Measurements from ENCODE around the gene CBX2. TPM values are rescaled to one million over a fixed set of nuclear protein-coding genes. Genes with fewer than 3 reads are reported as not detected.

CBX2 gene
- total RNA-seq, 1 experiment from 2014 or later: 79.4 TPM

DNA sequence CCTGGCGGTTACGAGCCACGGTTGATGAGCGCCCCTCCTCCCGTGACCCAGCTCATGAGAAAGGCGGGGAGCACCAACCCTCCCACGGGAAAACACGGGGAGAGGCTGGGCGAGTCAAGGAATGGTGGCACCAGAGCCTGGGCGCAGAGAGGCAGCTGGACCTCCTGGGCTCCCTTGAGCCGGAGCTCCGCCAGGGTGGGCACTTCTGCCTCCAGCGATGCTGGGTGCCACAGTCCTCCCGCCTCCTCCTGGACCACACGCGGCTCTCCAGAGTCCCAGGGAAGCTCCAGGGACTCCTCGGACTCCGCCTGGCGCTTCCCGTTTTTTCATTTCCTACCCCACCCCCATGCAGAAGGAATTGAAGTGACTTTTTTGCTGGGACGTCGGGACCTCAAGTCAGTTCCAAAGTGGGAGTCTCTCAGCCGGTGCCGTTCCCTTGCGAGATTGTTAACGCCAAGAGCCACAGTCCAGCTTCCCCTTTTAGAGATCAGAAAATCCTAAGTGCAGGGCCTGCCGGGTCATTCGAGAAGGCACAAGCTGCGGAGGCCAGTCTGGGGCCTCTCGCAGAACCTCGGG is 25.6 kb downstream of the CBX2 start:
- H3K79me2 ChIP-seq (ENCODE audit: insufficient read depth, low read length): no peaks in the 10 kb centered on the region
- peaks cover 100% of the 10 kb centered on the region for H3K27me3 Mint-ChIP-seq (ENCODE audit: low read depth)
- no peak overlapping the region for H2BK5ac ChIP-seq (ENCODE audit: insufficient read length, low read length)
- no peak overlapping the region for H2BK12ac ChIP-seq (ENCODE audit: insufficient read length, low read depth, low read length)
- no peak overlapping the region for H3K4me2 ChIP-seq (ENCODE audit: insufficient read depth, insufficient read length, low read length)
- H3K14ac ChIP-seq (ENCODE audit: insufficient read depth, low read length): no peak overlapping the region
- no peak overlapping the region for H4K8ac ChIP-seq (replicated peaks; ENCODE audit: insufficient read length, low read depth, low read length)
- TF ChIP-seq, protein P1, sequence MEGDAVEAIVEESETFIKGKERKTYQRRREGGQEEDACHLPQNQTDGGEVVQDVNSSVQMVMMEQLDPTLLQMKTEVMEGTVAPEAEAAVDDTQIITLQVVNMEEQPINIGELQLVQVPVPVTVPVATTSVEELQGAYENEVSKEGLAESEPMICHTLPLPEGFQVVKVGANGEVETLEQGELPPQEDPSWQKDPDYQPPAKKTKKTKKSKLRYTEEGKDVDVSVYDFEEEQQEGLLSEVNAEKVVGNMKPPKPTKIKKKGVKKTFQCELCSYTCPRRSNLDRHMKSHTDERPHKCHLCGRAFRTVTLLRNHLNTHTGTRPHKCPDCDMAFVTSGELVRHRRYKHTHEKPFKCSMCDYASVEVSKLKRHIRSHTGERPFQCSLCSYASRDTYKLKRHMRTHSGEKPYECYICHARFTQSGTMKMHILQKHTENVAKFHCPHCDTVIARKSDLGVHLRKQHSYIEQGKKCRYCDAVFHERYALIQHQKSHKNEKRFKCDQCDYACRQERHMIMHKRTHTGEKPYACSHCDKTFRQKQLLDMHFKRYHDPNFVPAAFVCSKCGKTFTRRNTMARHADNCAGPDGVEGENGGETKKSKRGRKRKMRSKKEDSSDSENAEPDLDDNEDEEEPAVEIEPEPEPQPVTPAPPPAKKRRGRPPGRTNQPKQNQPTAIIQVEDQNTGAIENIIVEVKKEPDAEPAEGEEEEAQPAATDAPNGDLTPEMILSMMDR (conservative IDR thresholded peaks at IDR 0.05): no peak
- no peak overlapping the region for H2BK120ac ChIP-seq (ENCODE audit: low read depth, low read length, poor library complexity, severe bottlenecking)
- H3K4me3 Mint-ChIP-seq: peak overlapping the region in 1 of 2 experiments; percentile 69; a peak in 3 of 5 replicates
- no peak overlapping the region for H3K27ac ChIP-seq (ENCODE audit: insufficient read length, low read depth, low read length)
- WGBS (ENCODE audit: extremely low coverage, insufficient read length, low lambda C conversion rate): no CpG with 5 or more reads among the region's 31 CpGs
- H2BK20ac ChIP-seq (ENCODE audit: low read depth, low read length, poor library complexity, severe bottlenecking): no peak overlapping the region
- H2AFZ ChIP-seq (ENCODE audit: low read length): no peak overlapping the region
- no peak overlapping the region for H3T11ph ChIP-seq (ENCODE audit: low read length)
- no peaks in the 10 kb centered on the region; the same call in 1 of the 2 replicates for H3K4me1 ChIP-seq (ENCODE audit: insufficient read depth, low read length)
- no peaks in the 10 kb centered on the region for H3K23me2 ChIP-seq (ENCODE audit: insufficient read length, low read depth, low read length, poor library complexity, severe bottlenecking)
- H3K56ac ChIP-seq (ENCODE audit: insufficient read length, low read depth, low read length): no peak overlapping the region
- H3K9me3 ChIP-seq (ENCODE audit: control insufficient read depth, low read depth, low read length): no peaks in the 10 kb centered on the region
- peaks cover 0 to 1% (median 0%) of the 10 kb centered on the region in 3 experiments; a peak in 2 of 7 replicates for H3K36me3 Mint-ChIP-seq (ENCODE audit: insufficient read depth in 1 of 3, low read depth in 3 of 3)
- H3K4ac ChIP-seq (ENCODE audit: low read depth, low read length): no peak overlapping the region
- H3K9ac ChIP-seq (ENCODE audit: extremely low read depth, insufficient read length, low read length): no peak overlapping the region
- no peak overlapping the region for H4K91ac ChIP-seq (ENCODE audit: insufficient read length, low read depth, low read length)
- peaks cover 43 to 59% of the 10 kb centered on the region in 2 experiments for H3K4me1 Mint-ChIP-seq
- peaks cover 9 to 18% of the 10 kb centered on the region in 2 experiments; a peak in 4 of 5 replicates for H3K9me3 Mint-ChIP-seq
- H3K79me1 ChIP-seq (ENCODE audit: insufficient read depth, low read depth, low read length, poor library complexity, severe bottlenecking): no peaks in the 10 kb centered on the region
- no peaks in the 10 kb centered on the region for H4K20me1 ChIP-seq (ENCODE audit: control insufficient read depth, insufficient read depth, insufficient read length)
- H3K23ac ChIP-seq (ENCODE audit: insufficient read length, low read depth, low read length): no peak overlapping the region
- 0 out of 7 replicates have a peak overlapping the region, but pooled peaks of 1 of the 3 experiments have one; percentile 65 for H3K27ac Mint-ChIP-seq
- no peak overlapping the region for H2BK15ac ChIP-seq (ENCODE audit: low read depth, low read length)
- no peak overlapping the region for H4K5ac ChIP-seq (ENCODE audit: insufficient read length, low read depth, low read length)
- peaks cover 92% of the 10 kb centered on the region for H3K27me3 ChIP-seq (ENCODE audit: insufficient read depth, low read length)
- H3K18ac ChIP-seq (ENCODE audit: insufficient read length, low read depth, low read length): no peak overlapping the region
- DNase-seq: no peak
- H2AK5ac ChIP-seq (ENCODE audit: insufficient read length, low read length): no peak overlapping the region
